ENCODE data around the gene SMC4.
A peak's percentile ranks its signal among the peaks of the same experiment; 100 is the strongest.

The SMC4 gene

DNA sequence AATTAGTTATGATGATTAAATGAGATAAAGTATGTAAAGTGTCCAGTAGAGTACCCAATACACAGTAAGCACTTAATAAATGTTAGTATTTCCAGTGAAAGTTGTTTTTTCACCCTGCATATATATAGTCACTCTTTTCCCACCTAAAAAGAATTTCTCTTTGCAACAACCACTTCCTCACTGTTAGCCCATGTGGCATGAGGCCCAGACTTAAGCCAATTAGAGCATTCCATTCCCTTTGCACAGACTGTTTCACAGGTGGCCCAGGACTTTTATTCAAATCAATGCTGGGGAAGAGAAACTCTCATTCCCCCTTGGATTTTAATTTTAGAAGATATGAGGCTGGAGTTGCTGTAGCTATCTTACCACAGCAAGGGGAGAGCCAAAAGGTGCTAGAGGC is 4.2 kb upstream of the SMC4 start:
- DNase-seq, result no peak

- no peak for DNase-seq
Observed at GRCh38 chr3:160398820-160399124, 678 bp upstream of the SMC4 start.

- DNase-seq, result peak; percentile 30
Observed at GRCh38 chr3:160400030-160400701, 716 bp downstream of the SMC4 start.

DNA sequence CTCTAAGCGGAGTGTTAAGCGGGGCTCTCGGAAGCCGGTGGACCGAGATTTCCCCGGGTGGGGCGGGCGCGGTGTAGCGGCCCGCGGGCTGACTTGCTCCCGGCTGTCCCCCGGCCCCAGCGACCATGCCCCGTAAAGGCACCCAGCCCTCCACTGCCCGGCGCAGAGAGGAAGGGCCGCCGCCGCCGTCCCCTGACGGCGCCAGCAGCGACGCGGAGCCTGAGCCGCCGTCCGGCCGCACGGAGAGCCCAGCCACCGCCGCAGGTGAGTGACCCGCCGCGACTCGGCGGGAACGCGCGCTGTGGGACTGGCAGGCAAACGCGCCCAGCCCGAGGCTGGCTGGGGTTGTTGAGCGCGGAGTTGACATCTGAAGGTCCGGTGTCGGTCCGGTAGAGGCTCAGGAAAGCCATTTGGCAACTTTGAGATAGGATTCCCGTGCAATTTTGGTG is 1.3 kb downstream of the SMC4 start:
- peak; percentile 6 for DNase-seq

- no peak for DNase-seq
Observed at GRCh38 chr3:160401291-160402095, 2.0 kb downstream of the SMC4 start.

- DNase-seq, result no peak
Observed at GRCh38 chr3:160402221-160403027, 3.0 kb downstream of the SMC4 start.

DNA sequence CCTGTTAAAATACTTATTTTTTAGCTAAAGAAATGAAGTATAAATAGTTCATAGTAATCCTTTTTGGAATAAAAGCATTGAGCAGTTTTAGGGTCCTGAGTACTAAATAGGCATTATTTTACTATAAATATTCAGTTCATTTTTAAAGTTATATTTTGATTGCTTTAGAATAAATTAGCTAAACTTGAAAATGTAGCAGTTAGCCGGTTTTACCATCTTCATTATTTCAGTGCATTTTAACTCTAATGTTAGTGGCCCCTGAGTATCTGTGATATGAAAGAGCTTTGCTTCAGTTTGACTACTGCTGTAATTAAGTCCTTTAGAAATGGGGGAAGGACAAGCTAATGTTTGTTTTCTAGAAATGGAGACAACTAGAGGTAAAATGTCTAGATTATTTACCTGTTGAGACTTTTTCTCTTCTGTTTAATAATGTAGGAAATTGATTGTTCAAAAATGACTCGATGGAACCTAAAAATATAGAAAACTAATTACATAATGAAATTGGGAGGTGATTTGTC is 3.6 kb downstream of the SMC4 start:
- DNase-seq, result no peak

- no peak for DNase-seq
Observed at GRCh38 chr3:160403796-160404470, 4.5 kb downstream of the SMC4 start.

- DNase-seq, result no peak
Observed at GRCh38 chr3:160409812-160410610, 10.6 kb downstream of the SMC4 start.

GRCh38 chr3:160412477-160412876 is 13.0 kb downstream of the SMC4 start:
- no peak for DNase-seq

GRCh38 chr3:160413613-160414248 is 14.3 kb downstream of the SMC4 start:
- DNase-seq, result peak; percentile 56

DNA sequence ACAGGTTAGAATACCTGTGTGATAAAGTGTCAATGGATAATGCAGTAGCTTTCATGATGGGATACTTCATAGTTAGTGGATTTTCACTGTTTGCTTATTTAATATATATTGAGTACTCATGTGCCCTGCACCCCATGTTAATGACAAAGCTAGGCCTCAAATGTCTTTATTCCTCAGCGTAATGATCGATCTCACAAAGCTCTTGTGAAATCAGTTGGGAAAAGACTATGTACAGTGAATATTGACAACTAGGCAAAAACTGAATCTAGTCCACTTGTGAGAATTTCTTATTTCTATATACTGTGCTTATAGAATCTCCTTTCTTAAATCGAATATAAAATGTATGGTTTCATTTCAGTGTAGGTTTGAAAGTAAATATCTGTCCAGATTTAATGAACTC is 17.9 kb downstream of the SMC4 start:
- no peak for DNase-seq

GRCh38 chr3:160427832-160428424 is 28.5 kb downstream of the SMC4 start:
- no peak for DNase-seq

DNA sequence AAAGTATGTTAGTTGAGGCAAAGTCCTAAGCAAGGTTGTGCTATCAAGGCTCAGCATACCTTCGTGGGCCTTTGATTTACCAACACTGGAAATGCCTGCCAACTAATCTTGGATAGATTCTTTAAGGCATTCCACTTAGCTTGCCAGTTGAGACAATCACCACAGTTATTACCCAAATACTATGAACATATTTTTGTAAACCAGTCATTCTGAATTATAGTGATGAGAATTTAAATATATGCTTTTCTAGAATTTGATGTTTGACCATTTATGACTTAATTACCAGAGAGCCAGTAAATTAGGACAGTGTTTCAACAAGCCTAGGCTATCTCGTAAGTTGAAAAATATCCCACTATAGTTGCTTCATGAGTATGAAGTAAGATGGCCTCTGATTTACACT is 34.6 kb downstream of the SMC4 start:
- no peak for DNase-seq

DNA sequence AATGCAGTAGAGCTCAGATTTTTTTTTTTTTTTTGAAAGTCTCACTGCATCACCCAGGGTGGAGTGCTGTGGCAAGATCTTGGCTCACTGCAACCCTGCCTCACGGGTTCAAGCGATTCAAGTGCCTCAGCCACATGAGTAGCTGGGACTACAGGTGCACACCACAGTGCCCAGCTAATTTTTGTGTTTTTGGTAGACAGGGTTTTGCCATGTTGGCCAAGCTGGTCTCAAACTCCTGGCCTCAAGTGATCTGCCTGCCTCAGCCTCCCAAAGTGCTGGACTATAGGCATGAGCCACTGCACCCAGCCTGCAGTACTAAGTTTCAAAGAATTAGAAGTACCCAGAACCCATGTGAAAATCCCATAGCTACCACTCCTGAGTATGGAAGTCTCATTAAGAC is 35.6 kb downstream of the SMC4 start:
- DNase-seq, result no peak

DNA sequence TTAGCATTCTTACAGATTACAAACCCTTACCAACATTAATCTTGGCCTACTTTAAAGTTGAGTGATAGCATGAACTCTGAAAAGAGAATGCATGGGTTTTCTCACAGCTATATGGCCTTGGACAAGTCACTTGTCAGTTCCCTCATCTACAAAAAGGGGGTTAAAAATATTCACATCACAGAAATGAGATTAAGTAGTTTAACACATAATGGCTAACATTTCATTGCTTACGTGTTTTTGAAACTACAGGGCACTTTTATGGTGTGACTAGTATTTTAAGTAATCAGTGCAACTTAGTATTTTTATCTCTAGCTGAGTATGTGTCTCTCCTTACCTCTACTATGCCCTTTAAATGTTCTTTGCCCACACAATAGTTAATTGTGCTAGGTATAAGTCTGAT is 36.3 kb downstream of the SMC4 start:
- no peak for DNase-seq

- no peak for DNase-seq
Observed at GRCh38 chr3:160437083-160437455, 37.6 kb downstream of the SMC4 start.

DNA sequence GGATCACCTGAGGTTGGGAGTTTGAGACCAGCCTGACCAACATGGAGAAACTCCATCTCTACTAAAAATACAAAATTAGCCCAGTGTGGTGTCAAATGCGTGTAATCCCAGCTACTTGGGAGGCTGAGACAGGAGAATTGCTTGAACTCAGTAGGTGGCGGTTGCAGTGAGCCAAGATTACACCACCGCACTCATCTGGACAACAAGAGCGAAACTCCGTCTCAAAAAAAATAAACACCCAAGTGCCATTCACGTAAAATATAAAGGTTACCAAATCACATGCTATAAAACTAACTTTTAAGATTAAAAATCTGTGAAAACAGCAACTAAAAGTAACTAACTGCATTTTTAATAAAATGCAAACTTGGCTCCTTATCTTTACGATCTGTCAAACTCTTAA is 41.2 kb downstream of the SMC4 start:
- no peak for DNase-seq

GRCh38 chr3:160444411-160444810 is 45.0 kb downstream of the SMC4 start:
- DNase-seq, result no peak

GRCh38 chr3:160445854-160446253 is 46.4 kb downstream of the SMC4 start:
- no peak for DNase-seq

DNA sequence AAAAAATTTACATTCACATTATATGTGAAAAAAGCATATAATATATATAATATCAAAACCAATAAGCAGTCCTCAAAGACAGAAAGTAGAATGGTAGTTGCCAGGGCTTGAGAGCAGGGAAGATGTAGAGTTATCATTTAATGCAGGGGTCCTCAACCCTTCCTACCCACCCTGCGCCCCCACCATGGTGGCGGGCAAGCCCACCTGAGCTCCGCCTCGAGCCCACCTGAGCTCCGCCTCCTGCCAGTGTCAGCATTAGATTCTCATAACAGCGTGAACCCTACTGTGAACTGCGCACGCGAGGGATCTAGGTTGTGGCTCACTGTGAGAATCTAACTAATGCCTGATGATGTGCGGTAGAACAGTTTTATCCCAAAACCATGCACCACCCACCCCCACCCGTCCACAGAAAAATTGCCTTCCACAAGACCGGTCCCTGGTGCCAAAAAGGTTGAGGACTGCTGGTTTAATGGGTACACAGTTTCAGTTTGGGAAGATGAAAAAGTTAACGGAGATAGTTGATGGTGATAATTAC is 47.1 kb downstream of the SMC4 start:
- no peak for DNase-seq

Data from effector CD4-positive, alpha-beta T cell (primary cell).